Urinary bladder (tissue), 4 donors: ENCODE data around the gene CMTM8. TPM values are rescaled to one million over a fixed set of nuclear protein-coding genes. Genes with fewer than 3 reads are reported as not detected.

Experiments
- DNase-seq: peaks from one replicate; pipeline ENCODE4 v3.0.0-alpha.2; 2015; ENCODE audit errors: extremely low spot score
- H3K27ac ChIP-seq: one replicate; pipeline ENCODE4 v1.5.1; 2013; ENCODE audit warnings: low read depth, mild to moderate bottlenecking, moderate library complexity
- H3K36me3 ChIP-seq: one replicate; pipeline ENCODE4 v1.6.1; 2013; ENCODE audit warnings: mild to moderate bottlenecking, moderate library complexity; ENCODE audit not compliant: insufficient read depth
- H3K4me1 ChIP-seq: one replicate; pipeline ENCODE4 v1.6.1; 2013; ENCODE audit warnings: mild to moderate bottlenecking, moderate library complexity; ENCODE audit not compliant: insufficient read depth
- H3K4me3 ChIP-seq: one replicate; pipeline ENCODE4 v1.5.1; 2013; ENCODE audit warnings: low read depth, low read length
- WGBS: extraction: QIAGEN DNeasy Blood & Tissue Kit; methylation state at CpG from one replicate; pipeline ENCODE4 v1.1.7; 2013; 5-methylcytosine and 5-hydroxymethylcytosine counted together
- polyA plus RNA-seq: library from polyadenylated mRNA; stranded (reverse); fragments of 200-250 nt; gene quantifications from one replicate; pipeline ENCODE4 v1.2.3, GENCODE V29; 2013
- total RNA-seq: library from RNA; depleted of rRNA; stranded (reverse); fragments of >200 nt; gene quantifications from one replicate; pipeline ENCODE4 v1.2.3, GENCODE V29; 2014
- donor health status: healthy with polysubstance abuse.
- donor health status: healthy.

Gene CMTM8
- total and polyA plus RNA-seq, 2 donors: 1.6 to 10.0 TPM

DNA sequence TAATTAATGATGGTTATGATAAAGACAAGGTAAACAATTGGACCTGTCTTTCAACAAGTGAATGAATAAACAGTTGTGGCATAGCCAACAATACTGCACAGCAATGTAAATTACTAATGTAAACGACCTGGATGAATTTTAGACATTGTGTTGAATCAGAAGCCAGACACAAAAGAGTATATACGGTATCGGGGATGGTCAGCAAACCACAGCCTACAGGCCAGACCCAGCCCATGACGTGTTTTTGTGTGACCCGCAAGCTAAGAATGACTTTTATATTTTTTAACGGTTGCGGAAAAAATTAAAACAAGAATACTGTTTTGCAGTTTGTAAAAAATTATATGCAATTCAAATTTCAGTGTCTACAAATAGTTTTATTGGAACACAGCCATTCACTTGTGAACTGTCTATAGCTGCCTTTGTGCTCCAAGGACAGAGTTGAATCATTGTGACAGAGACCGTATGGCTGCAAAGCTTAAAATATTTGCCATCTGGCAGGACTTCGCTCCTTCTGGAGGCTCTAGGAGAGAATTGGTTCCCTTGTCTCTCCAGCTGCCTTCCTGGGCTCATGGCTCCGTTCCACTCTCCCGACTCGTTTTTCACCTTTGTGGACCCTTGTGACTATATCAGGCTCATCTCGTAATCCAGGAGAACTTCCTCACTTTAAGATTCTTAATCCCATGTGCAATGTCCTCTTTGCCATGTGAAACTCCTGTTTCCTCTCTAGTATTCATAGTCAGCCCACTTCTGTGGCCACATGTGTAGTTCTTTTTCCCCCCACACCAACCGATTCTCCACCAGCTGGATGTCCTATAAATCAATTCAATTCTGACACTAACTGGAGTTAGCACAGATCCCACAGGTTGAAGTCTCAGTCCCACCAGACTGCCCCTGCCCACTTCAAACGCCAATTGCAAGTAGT lies 72.7 kb downstream of the CMTM8 start:
- 77% methylated on average over 15 of the region's 15 CpGs for WGBS
- no peak for DNase-seq
- H3K4me1 ChIP-seq: no peaks in the 10 kb centered on the region
- no peak overlapping the region for H3K4me3 ChIP-seq
- H3K36me3 ChIP-seq: no peaks in the 10 kb centered on the region
- H3K27ac ChIP-seq: no peak overlapping the region

DNA sequence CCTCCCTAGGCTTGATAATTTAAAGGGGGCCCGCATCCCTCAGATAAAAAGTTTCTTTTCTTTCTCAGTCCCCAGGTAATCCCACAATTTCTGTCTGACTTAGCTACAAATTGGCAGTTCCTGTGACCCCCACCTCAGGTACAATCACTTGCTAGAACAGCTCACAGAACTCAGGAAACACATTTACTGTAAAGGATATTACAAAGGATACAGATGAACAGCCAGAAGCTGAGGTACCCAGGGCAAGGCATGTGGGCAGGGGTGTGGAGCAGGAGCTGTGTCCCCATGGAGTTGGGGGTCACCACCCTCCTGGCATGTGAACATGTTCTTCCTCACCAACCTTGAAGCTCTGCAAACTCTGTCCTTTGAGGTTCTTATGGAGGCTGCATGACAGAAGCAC lies 73.8 kb downstream of the CMTM8 start:
- no peak for DNase-seq
- Histone ChIP-seq H3K27ac (no peak overlapping the region), H3K4me3 (no peak overlapping the region), H3K36me3 (no peaks in the 10 kb centered on the region), H3K4me1 (no peaks in the 10 kb centered on the region)
- 88% methylated on average over 1 of the region's 1 CpG for WGBS

DNA sequence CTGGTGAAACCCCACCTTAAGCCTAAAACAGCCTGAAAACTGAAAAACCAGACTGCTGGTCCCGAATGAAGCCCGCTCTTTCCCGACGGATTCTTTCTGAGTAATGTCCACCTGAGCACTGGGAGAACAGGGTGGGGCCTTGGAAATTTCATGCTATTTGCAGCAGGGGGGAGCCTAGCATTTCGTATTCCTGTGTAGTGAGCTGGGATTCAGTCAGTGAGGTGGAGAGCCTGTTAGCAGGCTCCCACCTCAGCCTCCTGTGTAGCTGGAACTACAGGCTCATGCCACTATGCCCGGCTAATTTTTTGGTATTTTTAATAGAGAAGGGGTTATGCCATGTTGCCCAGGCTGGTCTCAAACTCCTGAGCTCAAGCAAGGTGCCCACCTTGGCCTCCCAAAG lies 74.7 kb downstream of the CMTM8 start:
- DNase-seq: no peak
- H3K4me1 ChIP-seq: no peaks in the 10 kb centered on the region
- H3K27ac ChIP-seq: no peak overlapping the region
- H3K36me3 ChIP-seq: no peaks in the 10 kb centered on the region
- no peak overlapping the region for H3K4me3 ChIP-seq
- WGBS: 94% methylated on average over 6 of the region's 6 CpGs

DNA sequence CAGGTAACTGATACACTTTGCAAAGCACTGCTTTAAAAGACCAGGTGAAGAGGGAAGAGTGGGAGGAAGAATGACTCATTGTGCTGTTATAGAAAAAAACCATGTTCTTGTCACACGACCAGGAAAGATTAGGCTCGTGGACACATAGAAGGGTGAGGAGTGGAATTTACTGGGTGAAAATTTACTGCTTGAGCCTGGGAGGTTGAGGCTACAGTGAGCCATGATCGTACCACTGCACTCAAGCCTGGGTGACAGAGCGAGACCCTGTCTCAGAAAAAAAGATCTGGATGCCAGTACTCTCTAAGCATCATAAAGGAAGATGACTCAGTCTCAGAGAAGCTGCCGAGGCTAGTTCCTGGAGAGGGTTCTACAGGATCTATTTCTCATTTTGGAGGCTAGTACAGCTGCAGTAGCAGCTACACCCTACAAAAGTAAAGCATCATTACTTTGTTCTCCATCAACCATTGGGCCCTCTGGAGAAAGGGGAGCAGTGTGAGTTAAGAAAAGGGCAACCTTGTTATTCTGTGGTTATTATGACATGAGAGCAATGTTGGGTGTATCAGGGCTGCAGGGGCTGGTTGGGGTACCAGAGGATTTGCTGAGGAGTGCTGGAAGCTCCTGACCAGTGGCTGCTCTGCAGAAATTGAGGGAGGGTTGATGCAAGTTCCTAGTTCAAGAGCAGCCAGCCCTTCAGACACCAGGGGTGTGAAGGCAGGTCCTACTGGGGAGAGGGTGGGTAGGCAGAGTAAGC lies 75.4 kb downstream of the CMTM8 start:
- WGBS: 51% methylated on average over 5 of the region's 5 CpGs
- Histone ChIP-seq H3K36me3 (no peaks in the 10 kb centered on the region), H3K4me3 (no peak overlapping the region)

DNA sequence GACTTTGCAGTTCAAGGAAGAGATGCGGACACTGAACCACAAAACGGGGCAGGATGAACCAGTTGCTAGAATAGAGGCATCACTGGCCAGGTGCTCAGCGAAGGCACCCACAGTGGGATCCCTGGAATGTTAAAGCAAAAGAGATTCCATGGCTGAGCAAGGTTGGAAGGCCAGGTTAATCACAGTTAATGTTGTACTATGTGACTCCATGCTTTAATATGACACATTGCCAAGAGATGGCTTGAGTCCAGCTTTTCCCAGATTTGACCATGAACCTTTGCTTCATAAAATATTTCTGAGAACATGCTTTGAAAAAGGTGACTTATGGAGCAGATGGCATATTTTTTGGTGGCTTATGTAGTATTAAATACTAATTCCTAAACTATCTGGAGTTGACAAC lies 77.0 kb downstream of the CMTM8 start:
- Histone ChIP-seq H3K4me3 (no peak overlapping the region), H3K4me1 (no peaks in the 10 kb centered on the region), H3K36me3 (no peaks in the 10 kb centered on the region), H3K27ac (no peak overlapping the region)
- no peak for DNase-seq
- 98% methylated on average over 3 of the region's 3 CpGs for WGBS

More for the DNA sequence above, 75.4 kb downstream of the CMTM8 start:
- DNase-seq: no peak
- Histone ChIP-seq H3K4me1 (no peaks in the 10 kb centered on the region), H3K27ac (no peak overlapping the region)

DNA sequence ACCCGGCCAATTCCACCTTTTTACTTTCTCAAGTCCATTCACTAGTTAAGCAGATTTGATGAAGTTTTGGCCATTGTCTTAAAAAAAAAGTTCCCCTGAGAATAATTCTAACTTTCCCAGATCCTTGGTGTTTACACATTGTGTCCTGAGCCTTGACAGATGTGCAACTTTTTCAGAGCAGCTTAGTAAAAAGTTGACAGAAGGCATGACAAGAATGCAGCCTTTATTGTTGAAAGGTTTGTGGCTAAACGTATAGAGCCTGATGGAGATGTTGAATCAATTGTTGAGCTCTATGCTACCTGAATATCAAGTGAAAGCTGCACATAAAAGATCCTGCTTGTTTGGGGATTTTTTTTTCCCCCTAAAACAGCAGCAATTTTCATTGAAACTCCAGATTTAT lies 77.8 kb downstream of the CMTM8 start:
- Histone ChIP-seq H3K36me3 (no peaks in the 10 kb centered on the region), H3K4me3 (no peak overlapping the region), H3K27ac (no peak overlapping the region), H3K4me1 (no peaks in the 10 kb centered on the region)
- no peak for DNase-seq
- 74% methylated on average over 2 of the region's 2 CpGs for WGBS

DNA sequence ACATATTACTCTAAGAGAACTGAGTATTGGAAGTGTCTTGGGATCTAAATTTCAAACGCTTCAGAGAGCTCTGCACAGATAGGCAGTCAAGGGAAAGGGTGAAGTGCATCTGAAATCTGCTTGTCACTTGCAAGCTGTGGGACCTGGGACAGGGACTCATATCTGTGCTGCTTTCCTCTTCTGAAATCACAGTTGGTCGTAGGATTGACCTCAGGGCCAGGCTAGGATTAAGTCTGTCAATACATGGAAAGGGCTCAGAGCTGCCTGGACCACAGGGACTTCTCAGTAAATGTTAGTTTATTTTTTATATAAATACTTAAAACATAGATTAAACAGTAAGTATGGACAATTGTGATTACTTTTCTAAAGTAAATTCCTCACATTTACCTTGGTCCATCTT lies 78.5 kb downstream of the CMTM8 start:
- DNase-seq: no peak
- no peaks in the 10 kb centered on the region for H3K4me1 ChIP-seq
- WGBS: 62% methylated on average over 2 of the region's 2 CpGs
- no peak overlapping the region for H3K27ac ChIP-seq
- no peak overlapping the region for H3K4me3 ChIP-seq
- no peaks in the 10 kb centered on the region for H3K36me3 ChIP-seq

DNA sequence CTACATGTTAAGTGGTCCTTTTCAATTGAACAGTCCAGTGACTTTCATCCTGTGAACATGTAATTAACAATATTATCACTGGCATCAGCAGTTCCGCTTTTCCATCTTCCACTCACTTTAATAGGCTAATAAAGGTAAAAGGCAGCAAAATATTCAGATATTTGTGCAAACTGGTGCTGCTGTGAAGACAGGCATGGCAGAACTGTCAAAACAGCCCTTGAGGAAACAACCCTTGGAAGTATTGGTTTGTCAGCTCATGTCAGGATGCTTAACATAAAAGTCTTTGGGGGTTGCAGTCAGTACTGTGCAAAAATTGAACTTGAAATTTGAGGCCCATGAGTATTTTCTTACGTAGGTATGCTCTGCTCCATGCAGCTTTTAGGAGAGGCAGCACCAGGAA lies 81.1 kb downstream of the CMTM8 start:
- no peaks in the 10 kb centered on the region for H3K4me1 ChIP-seq
- H3K27ac ChIP-seq: no peak overlapping the region
- H3K4me3 ChIP-seq: no peak overlapping the region
- no peaks in the 10 kb centered on the region for H3K36me3 ChIP-seq
- DNase-seq: no peak
- 99% methylated on average over 2 of the region's 2 CpGs for WGBS

DNA sequence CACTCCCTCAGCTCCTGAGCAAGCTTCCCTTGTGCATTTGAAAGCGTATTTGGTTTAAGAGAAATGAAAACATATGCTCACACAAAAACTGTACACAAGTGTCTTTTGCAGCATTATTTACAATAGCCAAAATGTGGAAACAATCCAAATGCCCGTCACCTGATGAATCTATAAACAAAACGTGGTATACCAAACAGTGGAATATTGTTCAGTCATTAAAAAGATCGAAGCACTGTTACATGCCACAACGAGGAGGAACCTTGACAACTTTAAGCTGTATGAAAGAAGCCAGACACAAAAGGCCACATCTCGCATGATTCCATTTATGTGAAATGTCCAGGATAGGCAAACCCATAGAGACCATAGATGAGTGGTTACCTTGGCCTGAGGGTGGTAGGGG lies 81.6 kb downstream of the CMTM8 start:
- H3K4me3 ChIP-seq: no peak overlapping the region
- 81% methylated on average over 6 of the region's 6 CpGs for WGBS
- no peak overlapping the region for H3K27ac ChIP-seq
- DNase-seq: no peak
- no peaks in the 10 kb centered on the region for H3K36me3 ChIP-seq
- no peaks in the 10 kb centered on the region for H3K4me1 ChIP-seq

DNA sequence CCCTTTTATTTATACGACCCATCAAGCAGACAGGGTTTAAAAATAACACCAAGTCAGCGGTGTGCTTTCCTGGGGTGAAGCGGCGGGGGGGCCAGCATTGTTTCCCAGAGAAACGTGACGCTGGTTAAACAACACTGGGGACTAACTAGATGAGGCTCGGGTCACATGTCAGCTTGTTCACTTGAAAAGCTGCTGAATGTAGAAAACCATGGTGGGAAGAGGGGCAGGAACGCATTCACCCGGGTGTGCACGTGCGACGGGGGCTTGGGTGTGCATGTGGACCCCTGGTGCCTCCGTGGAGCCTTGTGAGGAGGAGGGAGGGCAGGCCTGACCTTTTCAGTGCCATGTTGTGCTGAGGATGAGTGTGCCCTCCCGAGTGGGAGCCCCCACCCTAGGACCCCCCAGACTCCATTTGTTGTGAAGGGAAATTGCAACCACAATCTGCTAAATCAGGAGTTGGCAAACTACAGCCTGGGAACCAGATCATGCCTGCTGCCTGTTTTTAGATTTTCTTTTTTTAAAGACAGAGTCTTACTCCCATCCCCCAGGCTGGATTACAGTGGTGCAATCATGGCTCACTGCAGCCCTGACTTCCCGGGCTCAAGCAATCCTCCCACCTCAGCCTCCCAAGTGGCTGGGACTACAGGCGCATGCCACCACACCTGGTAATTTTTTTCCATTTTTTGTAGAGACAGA lies 82.8 kb downstream of the CMTM8 start:
- no peak overlapping the region for H3K27ac ChIP-seq
- no peaks in the 10 kb centered on the region for H3K36me3 ChIP-seq
- H3K4me1 ChIP-seq: no peaks in the 10 kb centered on the region
- DNase-seq: no peak
- 61% methylated on average over 16 of the region's 16 CpGs for WGBS
- H3K4me3 ChIP-seq: no peak overlapping the region

DNA sequence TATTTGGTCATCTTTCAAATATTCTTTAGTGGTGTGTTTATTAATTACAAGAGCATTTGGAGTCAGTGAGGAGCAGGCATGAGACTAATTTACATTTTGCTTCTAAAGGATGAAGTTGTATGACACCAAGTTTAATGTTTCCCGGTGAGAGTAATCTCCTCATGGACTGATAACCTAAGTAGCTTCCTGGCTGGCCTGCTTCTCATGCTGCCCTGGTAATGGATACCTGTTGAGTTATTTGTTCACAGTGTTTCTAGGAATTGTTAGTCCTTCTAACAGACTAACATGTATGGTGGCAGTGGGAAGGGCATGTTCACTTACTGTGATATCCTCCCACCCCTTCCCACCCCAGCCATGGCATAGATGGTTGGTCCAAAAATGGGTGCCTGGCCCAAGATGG lies 83.8 kb downstream of the CMTM8 start:
- no peak for DNase-seq
- Histone ChIP-seq H3K36me3 (no peaks in the 10 kb centered on the region), H3K4me1 (no peaks in the 10 kb centered on the region), H3K4me3 (no peak overlapping the region), H3K27ac (no peak overlapping the region)
- 78% methylated on average over 1 of the region's 1 CpG for WGBS

DNA sequence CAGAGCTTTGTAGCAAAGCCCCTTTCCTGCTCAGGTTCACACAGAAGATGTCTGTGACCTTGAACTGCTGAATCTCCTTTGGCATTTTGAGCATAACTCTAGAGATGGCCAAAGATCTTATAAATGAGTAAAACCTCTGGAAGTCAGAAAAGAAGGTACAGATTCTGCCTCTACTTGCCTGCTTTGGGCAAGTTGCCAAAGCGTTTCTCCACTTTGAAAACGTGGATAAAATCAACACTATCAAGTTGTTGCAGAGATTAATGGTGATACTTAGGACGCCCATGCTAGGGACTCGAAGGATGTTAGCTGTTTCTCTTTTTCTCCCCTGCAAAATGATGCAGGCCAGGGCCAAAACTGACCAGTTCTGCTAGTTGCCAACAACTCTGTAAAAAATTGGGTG lies 85.1 kb downstream of the CMTM8 start:
- WGBS: 59% methylated on average over 4 of the region's 4 CpGs
- Histone ChIP-seq H3K4me3 (no peak overlapping the region), H3K4me1 (no peaks in the 10 kb centered on the region), H3K27ac (no peak overlapping the region), H3K36me3 (no peaks in the 10 kb centered on the region)
- DNase-seq: no peak

DNA sequence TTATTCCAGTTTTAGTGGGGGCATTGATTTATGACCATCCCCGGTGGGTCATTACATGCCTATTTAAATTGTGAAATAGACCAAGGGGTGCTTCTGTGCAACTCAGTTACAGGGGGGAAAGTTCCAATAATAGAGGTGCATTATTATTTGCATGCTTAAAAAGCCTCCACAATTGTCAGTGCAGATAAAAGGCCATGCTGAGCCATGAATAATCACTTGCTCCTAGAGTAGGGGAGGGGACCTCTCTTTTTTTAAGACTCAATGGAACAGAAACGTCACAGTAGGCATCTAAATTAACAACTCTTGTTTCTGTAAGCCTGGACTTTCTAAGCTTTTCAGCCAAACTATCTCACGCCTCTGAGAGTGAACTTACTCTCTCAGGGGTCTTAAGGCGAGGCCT lies 86.7 kb downstream of the CMTM8 start:
- no peaks in the 10 kb centered on the region for H3K36me3 ChIP-seq
- WGBS: 87% methylated on average over 4 of the region's 4 CpGs
- no peak for DNase-seq

DNA sequence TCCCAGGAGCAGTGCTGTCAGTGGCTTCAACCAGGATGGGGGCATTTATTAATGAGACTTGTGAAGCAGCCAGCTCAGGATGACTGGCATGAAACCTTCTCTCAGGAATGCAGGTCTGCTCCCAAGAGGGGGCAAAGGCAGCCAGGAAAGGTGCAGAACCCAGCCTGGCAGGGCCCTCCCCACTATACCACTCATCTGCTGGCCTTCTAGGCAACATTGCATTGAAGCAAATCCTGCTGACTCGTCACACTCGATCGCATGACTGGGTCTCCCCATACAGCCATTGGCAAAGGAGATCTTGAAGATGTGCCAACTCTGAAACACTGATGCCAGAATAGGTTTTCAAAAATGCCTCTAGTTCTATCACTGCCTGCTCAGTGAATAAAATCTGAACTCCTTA lies 87.4 kb downstream of the CMTM8 start:
- Histone ChIP-seq H3K27ac (no peak overlapping the region), H3K4me3 (no peak overlapping the region), H3K4me1 (no peaks in the 10 kb centered on the region), H3K36me3 (no peaks in the 10 kb centered on the region)
- WGBS: 74% methylated on average over 3 of the region's 3 CpGs
- DNase-seq: no peak

More for the DNA sequence above, 86.7 kb downstream of the CMTM8 start:
- Histone ChIP-seq H3K4me1 (no peaks in the 10 kb centered on the region), H3K4me3 (no peak overlapping the region), H3K27ac (no peak overlapping the region)
